CD4-positive, alpha-beta T cell treated with Interleukin-1 beta for 1 hour (primary cell): ENCODE data around the gene CYP26A1.

Source experiments
- DNase-seq, 2 donors: peaks; one replicate each; pipeline ENCODE4 v3.0.0-alpha.2; 2020 to 2022

The CYP26A1 gene

DNA sequence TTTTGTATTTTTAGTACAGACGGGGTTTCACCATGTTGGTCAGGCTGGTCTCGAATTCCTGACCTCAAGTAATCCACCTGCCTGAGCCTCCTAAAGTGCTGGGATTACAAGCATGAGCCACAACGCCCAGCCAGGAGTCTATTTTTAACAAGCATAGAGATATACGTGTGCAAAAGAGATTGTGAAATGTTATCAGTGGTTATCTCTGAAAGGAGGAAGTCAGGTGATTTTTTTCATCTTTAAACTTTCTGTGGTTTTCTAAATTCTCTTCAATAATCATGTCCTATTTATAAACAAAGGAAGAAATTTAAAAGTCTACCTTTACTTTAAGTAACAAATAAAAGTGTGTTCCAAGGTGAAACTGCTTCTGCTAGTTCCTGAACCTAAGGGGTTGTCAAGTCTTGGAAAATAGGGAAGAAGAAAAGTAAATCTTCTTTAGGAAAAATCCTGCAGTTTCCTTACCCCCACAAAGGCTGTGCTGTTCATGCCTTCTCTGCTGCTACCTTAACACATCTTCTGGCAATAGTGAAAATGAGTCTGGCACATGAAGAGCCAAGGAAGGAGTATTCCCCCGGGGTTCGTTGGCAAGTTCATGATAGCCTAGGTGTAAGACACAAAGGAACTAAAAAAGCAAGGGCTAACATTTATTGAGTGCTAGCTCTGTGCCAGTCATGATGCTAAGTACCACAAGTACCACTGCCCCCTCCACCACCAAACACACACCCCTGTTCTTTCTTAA is 51.1 kb downstream of the CYP26A1 start:
- DNase-seq, result no peak

DNA sequence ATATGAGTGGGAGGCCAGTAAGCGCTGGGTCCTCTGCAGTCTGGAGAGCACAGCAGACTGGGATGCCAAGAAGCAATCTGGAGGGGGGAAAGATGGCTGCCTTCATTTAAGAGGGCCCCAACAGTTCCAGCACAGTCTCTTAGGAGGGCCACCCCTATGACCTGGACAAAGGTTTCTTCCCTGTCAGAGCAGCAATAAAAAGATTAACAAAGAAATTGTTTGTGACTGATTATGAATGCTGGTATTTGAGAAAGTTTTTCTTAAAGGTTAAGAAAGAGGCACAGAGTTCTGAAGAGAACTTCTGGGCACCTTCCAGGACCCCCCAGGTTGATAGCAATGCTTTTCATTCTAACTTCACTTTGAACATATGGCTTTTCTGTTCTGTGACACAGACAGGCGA is 52.3 kb downstream of the CYP26A1 start:
- no peak for DNase-seq

DNA sequence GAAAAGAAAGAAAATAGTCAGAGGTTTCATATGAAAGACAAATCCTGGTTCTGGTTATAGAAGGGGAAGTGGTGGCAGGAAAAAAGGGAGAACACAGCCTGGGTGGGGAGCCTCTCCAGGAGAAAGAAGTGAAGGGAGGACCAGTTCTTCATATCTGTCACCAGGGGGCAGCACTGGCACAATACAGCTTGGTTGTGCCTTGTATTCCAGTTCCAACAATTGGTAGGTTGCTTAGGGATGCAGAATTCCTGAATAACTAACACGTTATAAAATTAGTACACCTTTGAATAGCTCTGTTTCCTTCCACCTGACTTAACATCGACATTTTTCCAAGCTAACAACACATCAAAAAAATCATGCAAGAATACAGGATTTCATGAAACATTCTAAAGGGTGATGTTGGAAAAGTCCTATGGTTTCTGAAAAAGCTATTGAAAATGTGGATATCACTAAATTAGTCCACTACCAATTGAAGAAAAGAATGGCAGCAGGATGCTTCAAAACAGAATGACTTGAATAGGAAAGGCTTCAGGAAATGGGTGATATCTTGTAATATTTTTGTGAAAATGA is 52.9 kb downstream of the CYP26A1 start:
- no peak for DNase-seq
